Fibroblast of villous mesenchyme (primary cell): ENCODE data around the gene MED12L. TPM values are rescaled to one million over a fixed set of nuclear protein-coding genes. Genes with fewer than 3 reads are reported as not detected.

Experiments
- DNase-seq: peaks from one replicate; pipeline ENCODE4 v3.0.0-alpha.2; 2010; ENCODE audit warnings: low read depth
- H3K4me3 ChIP-seq: 2 replicates; pipeline ENCODE4 v1.5.1; 2011; ENCODE audit warnings: low read depth, mild to moderate bottlenecking, low read length
- total RNA-seq: library from RNA; depleted of rRNA; stranded (reverse); fragments of >200 nt; gene quantifications from 2 replicates; pipeline ENCODE4 v1.2.3, GENCODE V29; 2012
- TF ChIP-seq, protein P1 (sequence below): IDR thresholded peaks from 2 replicates; pipeline ENCODE4 v1.5.1; 2012; ENCODE audit warnings: low read depth, mild to moderate bottlenecking, low read length; ENCODE audit not compliant: insufficient read depth

Gene MED12L
- total RNA-seq, 1 donor: 1.3 TPM

DNA sequence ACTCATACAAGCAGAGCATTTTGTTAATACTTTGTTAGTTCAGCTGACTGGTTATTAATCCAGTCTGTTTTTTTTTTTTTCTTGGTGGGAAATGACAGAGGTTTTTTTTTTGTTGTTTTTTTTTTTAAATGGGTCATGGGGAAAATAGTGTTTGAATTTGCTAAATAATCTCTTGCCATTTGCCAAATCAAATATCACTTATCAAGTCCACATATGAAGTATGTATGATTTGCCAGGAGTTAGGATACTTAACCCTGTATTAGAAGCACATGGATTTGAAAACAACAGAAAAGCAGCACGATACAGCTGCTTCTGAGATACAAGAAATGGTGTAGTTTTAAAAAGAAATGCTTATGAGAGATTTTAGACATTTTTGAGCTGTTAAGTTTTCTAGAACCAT lies 171.3 kb downstream of the MED12L start:
- TF ChIP-seq, protein P1, sequence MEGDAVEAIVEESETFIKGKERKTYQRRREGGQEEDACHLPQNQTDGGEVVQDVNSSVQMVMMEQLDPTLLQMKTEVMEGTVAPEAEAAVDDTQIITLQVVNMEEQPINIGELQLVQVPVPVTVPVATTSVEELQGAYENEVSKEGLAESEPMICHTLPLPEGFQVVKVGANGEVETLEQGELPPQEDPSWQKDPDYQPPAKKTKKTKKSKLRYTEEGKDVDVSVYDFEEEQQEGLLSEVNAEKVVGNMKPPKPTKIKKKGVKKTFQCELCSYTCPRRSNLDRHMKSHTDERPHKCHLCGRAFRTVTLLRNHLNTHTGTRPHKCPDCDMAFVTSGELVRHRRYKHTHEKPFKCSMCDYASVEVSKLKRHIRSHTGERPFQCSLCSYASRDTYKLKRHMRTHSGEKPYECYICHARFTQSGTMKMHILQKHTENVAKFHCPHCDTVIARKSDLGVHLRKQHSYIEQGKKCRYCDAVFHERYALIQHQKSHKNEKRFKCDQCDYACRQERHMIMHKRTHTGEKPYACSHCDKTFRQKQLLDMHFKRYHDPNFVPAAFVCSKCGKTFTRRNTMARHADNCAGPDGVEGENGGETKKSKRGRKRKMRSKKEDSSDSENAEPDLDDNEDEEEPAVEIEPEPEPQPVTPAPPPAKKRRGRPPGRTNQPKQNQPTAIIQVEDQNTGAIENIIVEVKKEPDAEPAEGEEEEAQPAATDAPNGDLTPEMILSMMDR: no peak
- H3K4me3 ChIP-seq: no peak overlapping the region
- no peak for DNase-seq

DNA sequence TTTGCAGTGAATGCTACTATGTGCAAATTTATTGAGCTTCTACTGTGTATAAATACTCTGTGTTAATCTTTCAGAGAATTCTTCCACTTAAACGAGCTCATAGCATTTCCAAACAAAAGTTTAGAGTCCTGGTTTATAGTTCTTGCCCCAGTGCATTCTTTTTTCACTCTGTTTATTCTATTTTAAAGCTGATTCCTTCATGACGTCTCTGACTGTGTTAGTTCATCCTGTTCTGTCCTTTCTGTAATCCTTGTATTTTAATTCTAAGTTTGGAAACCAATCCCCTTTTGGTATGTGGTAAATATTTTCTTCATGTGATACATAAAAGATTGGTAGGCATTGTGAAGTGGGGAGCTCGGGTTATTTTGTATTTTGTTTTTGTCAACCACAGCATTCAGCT lies 174.2 kb downstream of the MED12L start:
- peak; percentile 79 for DNase-seq
- TF ChIP-seq, protein P1: no peak
- no peak overlapping the region for H3K4me3 ChIP-seq

DNA sequence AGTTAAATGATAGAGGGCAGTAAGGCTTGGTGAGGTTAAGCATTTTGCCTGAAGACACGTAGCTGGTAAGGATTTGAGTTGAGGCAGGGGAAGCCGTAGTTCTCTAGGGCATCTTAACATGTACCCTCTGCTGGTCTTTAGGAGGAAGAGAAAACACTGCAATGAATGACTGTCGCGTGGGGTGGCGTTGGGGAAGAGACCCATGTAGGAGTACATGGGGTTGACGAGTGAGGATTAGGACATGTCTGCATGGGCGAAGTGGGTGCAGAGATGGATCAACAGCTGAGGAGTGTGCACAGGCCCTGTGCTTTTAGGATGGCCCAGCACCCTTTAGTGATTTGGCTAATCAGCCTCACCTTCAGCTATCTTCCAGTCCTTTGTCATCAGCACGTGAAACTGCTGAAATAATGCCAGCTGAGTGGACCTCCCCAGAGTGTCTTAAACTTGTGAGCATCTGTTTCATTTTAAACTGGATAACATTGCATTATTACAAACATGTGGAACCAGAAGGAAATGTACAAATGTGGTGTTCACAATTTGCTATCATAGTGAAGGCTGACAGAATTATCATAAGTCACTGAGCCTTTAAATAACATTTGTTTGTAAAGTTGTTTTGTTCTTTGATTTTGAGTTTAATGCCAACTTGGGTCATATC lies 177.5 kb downstream of the MED12L start:
- peak; percentile 65 for DNase-seq
- TF ChIP-seq, protein P1: no peak
- no peak overlapping the region for H3K4me3 ChIP-seq

DNA sequence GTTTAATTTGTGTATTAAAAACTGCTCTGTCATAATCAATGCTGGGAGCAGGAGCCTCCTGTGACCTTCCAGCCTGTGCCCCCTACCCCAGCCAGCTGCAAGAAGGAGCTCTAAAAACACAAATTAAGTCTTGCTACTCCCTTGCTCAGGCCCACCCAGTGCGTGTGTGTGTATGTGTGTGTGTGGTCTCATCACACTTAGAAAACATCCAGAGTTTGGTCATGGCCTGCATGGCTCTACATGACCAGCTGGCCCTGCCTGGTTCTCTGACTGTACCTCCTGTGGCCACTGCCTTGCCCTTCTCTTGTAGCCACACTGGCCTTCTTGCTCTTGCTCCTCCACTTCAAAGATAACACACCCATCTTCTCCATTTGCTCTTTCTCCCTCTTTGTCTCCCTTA lies 179.1 kb downstream of the MED12L start:
- no peak for DNase-seq
- H3K4me3 ChIP-seq: no peak overlapping the region
- TF ChIP-seq, protein P1: no peak

DNA sequence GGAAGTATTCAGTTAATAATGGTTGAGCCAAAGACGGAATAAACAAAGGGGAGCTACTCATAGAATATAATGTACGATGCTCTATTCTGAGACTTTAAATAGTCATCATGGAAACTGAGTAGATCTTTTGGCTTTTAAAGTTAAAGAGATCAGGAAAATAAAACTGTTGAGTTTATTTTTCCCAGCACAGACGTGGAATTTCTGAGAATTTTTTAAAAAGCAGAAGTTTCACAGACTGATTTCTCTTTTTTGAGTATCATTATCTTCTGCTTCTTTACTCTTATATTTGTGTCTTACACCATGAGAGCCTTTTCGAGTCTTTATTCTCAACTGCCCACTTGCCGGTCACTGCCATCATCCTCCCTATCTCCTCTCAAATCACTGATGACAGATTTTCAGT lies 179.7 kb downstream of the MED12L start:
- DNase-seq: no peak
- H3K4me3 ChIP-seq: no peak overlapping the region
- TF ChIP-seq, protein P1: no peak

DNA sequence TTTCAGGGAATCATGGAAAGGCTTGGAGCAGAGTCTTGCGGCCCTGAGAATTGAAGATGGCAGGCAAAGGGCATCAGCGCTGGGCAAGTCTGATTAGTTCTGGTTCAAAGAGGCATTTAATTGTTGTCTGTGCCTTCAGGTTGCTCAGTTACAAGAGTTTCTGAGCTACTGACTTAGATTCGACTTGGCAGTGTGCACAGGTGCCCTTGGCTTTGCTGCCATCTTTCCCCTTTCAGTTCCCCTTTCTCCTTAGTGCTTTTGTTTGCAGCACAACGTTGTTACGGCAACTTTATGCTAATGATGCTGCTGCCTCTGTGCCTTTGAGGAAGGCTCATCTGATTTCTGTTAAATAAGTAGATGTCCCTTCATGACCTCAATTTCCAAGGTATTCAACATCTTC lies 180.4 kb downstream of the MED12L start:
- TF ChIP-seq, protein P1: no peak
- no peak for DNase-seq
- H3K4me3 ChIP-seq: no peak overlapping the region

DNA sequence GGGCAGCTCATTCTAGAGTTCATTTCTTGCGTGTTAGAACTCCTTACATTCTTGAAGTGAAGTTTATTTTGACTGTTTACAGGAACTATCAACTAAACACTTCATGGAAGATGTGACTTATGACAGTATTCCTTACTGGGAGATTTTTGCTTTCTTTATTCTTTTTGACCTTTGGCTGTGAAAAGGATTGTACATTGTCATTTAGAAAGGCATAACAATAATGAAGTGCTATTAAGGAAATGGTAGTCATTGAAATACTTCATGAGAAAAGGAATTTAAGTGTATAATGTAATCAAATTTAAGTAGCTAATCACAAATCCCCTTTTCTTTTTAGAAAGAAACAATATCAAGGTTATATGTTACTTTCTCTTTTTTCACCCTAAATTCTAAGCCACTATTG lies 181.6 kb downstream of the MED12L start:
- DNase-seq: no peak
- no peak overlapping the region for H3K4me3 ChIP-seq
- TF ChIP-seq, protein P1: no peak
